Measurements from ENCODE around the gene SPTBN5.

GRCh38 chr15:41834096-41834495, 59.8 kb downstream of the SPTBN5 start:
- TF ChIP-seq EZH2 (IDR thresholded peaks at IDR 0.05; ENCODE audit: borderline replicate concordance, insufficient read depth, low read depth, low read length, poor library complexity, severe bottlenecking), result no peak
- no peak for TF ChIP-seq CTCF (IDR thresholded peaks at IDR 0.05)

Measured in B cell (primary cell).